Thoracic aorta (tissue), 2 donors: ENCODE results near the gene EXOC1L. TPM values are rescaled to one million over a fixed set of nuclear protein-coding genes. Genes with fewer than 3 reads are reported as not detected.

ENCODE experiments used
- ATAC-seq: fragments of 150-250 bp; one replicate; pipeline ENCODE4 v1.8.0; 2017; ENCODE audit warnings: low read depth; ENCODE audit not compliant: insufficient number of reproducible peaks, low FRiP score
- DNase-seq: peaks from one replicate; pipeline ENCODE4 v3.0.0-alpha.2; 2020; ENCODE audit warnings: low spot score
- H3K27ac ChIP-seq, 2 donors: fragments of 200-600 bp; sonication (generic); 1 replicate in 1 of 2; 2 replicates in 1 of 2; pipeline ENCODE4 v1.5.1; 2016; ENCODE audit warnings: mild to moderate bottlenecking in 2 of 2, moderate library complexity in 2 of 2
- H3K27me3 ChIP-seq: fragments of 200-600 bp; sonication (generic); replicated peaks from 2 replicates; pipeline ENCODE4 v1.6.0; 2016; ENCODE audit warnings: mild to moderate bottlenecking; ENCODE audit not compliant: insufficient read depth
- H3K36me3 ChIP-seq: fragments of 200-600 bp; sonication (generic); one replicate; pipeline ENCODE4 v1.5.1; 2016
- H3K4me1 ChIP-seq, 2 donors: fragments of 200-600 bp; sonication (generic); 1 replicate in 1 of 2; 2 replicates in 1 of 2; pipeline versions ENCODE4 v1.5.1 to v1.6.0; 2016; ENCODE audit warnings: low read depth in 2 of 2, mild to moderate bottlenecking in 1 of 2; ENCODE audit not compliant: control insufficient read depth in 1 of 2
- H3K4me3 ChIP-seq: fragments of 200-600 bp; sonication (generic); 2 replicates; pipeline ENCODE4 v1.5.1; 2016; ENCODE audit warnings: mild to moderate bottlenecking
- H3K9me3 ChIP-seq: fragments of 200-600 bp; sonication (generic); 2 replicates; pipeline ENCODE4 v1.5.1; 2016
- CTCF ChIP-seq: fragments of 200-600 bp; sonication (generic); IDR thresholded peaks from one replicate; pipeline ENCODE4 v1.5.1; 2019; ENCODE audit warnings: antibody characterized with exemption
- total RNA-seq, 2 donors: library from RNA; depleted of rRNA; stranded (reverse); fragments of >200 nt; gene quantifications; one replicate each; pipeline versions ENCODE4 v1.1.0 to v1.2.3, GENCODE V29; 2016

The EXOC1L gene
- total RNA-seq, 2 donors from 2014 or later: not detected

DNA sequence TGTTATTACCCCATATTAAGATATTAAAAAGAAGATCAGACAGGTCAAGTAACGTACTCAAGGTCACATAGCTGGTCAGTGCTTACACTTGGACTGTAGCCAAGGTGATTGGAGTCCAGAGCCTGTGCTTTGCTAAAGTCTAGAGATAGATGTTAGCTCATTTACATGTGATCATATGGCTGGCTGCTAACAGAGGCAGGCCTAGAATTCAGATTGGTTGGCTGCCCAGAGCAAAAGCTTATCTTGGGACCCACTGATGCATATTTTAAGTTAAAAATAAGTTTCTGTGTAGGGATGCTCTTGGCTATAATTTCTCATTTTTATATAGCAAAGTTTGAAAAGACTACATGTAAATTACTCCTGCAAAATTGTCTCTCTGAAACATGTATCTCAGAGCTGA, 18.1 kb upstream of the EXOC1L start:
- TF ChIP-seq CTCF: no peak
- no peaks in the 10 kb centered on the region for H3K9me3 ChIP-seq

GRCh38 chr4:55807556-55807955, 12.0 kb upstream of the EXOC1L start:
- Histone ChIP-seq H3K27me3 (no peaks in the 10 kb centered on the region), H3K9me3 (no peaks in the 10 kb centered on the region), H3K27ac (no peak overlapping the region), H3K4me1 (no peaks in the 10 kb centered on the region), H3K36me3 (no peaks in the 10 kb centered on the region), H3K4me3 (no peak overlapping the region)
- DNase-seq (no peak), ATAC-seq (no peak)
- TF ChIP-seq CTCF: no peak

More for the DNA sequence above, 18.1 kb upstream of the EXOC1L start:
- H3K36me3 ChIP-seq: no peaks in the 10 kb centered on the region
- no peak for DNase-seq
- H3K27ac ChIP-seq: no peak overlapping the region
- H3K4me3 ChIP-seq: no peak overlapping the region
- ATAC-seq: peak; percentile 60
- no peaks in the 10 kb centered on the region for H3K4me1 ChIP-seq
- H3K27me3 ChIP-seq: no peaks in the 10 kb centered on the region

DNA sequence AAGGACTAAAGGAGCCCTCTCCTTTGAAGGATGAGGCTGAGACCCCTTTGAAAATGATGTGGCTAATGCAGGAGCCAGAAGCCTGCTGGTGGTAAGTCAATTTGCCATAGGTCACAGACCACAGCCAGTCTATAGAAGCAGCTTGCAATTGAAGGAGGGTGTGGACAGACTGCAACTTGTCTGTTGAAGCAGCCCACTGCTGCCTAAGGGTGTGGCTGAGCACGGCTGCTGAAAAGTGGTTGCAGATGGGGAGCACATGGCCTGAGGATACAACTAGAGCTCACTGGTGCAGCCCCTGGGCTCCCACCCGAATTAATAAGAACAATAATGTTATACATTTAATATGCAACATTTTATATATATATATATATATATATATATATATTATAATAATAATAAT, 11.4 kb upstream of the EXOC1L start:
- Histone ChIP-seq H3K9me3 (no peaks in the 10 kb centered on the region), H3K27ac (no peak overlapping the region), H3K4me3 (no peak overlapping the region), H3K4me1 (no peaks in the 10 kb centered on the region), H3K36me3 (no peaks in the 10 kb centered on the region), H3K27me3 (no peaks in the 10 kb centered on the region)
- ATAC-seq (no peak), DNase-seq (no peak)
- no peak for TF ChIP-seq CTCF

DNA sequence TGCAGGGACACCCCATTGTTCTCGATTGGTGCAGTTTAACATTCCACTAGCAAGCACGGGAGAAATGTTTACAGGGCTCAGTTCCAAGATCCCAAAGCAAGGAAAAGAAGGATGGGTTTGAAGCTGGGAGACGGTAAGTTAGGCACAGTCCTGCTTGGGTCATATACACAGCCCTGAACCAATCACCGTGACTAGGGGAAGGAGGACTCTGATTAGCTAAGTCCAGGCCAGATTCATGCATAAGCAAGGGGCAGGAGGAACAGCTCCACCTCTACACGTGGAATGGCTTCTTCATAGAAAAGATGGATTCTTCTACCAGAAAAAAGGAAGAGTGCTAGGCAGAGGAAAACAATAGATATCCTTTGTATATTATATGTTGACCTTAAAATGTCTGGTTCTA, 11.0 kb upstream of the EXOC1L start:
- ATAC-seq: no peak
- Histone ChIP-seq H3K27me3 (no peaks in the 10 kb centered on the region), H3K27ac (no peak overlapping the region), H3K4me3 (no peak overlapping the region), H3K9me3 (no peaks in the 10 kb centered on the region), H3K4me1 (no peaks in the 10 kb centered on the region), H3K36me3 (no peaks in the 10 kb centered on the region)
- no peak for DNase-seq
- no peak for TF ChIP-seq CTCF

DNA sequence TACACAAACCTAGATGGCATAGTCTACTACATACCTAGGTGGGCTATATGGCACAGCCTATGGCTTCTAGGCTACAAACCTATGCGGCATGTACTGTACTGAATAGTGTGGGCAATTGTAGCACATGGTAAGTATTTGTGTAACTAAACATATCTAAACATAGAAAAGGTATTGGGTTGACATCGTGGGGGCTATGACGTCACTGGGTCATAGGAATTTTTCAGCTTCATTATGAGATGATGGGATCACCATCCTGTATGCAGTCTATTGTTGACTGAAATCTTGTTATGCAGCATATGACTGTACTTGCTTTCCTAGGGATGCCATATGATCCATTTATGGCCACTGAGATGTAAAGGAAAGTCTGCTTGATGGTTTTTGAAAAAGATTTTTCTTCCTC, 1.9 kb upstream of the EXOC1L start:
- Histone ChIP-seq H3K9me3 (no peaks in the 10 kb centered on the region), H3K4me3 (no peak overlapping the region), H3K27ac (no peak overlapping the region), H3K27me3 (no peaks in the 10 kb centered on the region), H3K36me3 (no peaks in the 10 kb centered on the region), H3K4me1 (peaks cover 4 to 9% of the 10 kb centered on the region in 2 donors)
- DNase-seq (no peak), ATAC-seq (no peak)
- TF ChIP-seq CTCF: no peak
